Activated T-cell treated with anti-CD3 and anti-CD28 coated beads for 1 hour (primary cell): Measurements from ENCODE around the gene LACC1.

ENCODE experiments used
- DNase-seq: peaks from one replicate; pipeline ENCODE4 v3.0.0-alpha.2; 2020; ENCODE audit warnings: low read depth

LACC1 gene

DNA sequence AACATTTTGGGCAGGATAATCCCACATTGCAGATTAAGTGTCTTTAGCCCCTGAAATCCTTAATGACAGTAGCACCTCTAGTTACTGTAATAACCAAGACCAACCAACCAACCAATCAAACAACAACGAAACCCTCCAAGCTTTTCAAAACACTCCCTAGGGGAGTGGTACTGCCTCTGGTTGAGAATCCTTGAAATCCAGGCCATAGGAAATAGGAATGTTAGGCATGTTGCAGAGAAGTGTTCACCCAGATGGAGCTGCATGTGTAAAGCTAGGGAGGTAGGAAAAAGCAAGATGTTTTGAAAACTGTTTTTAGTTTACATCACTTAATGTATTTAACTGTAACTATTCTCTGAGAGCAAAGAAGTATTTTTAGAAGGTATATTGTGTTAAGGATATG lies 4.5 kb downstream of the LACC1 start:
- DNase-seq, result no peak

DNA sequence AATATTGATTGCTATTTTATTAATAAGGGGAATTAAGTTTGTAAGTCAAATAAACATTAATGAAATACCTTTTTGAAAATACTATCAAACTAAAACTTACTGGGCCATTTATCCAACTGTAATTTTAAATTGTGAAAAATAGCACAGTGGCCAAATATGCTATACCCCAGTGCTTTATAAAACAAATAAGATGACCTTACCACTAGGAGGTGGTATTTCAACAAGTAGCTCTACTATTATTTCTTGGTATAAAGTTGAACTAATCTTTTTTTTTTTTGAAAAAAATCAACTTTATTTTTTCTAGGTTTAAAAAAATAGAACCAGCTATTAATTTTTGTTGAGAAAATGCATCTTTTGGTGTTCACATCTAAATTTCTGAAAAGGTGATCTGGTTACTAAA lies 14.7 kb downstream of the LACC1 start:
- DNase-seq, result no peak

DNA sequence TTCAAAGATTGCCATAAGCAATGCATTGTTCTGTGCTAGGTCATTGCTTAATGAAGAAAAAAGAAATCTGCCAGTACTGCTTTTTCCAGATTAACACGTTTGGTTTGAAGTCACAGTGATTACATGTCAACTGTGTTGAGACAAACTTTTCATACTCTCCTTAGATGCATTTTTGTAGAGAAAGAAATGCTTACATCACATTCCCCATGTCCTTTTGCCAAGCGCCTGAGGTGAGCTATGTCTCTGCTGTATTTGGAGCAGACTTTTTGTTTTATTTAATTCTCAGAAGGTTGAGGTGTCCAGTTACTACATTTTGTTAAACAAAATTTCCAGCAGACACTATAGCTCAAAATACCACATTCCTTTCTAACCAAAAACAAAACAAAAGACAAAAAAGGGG lies 16.2 kb downstream of the LACC1 start:
- DNase-seq, result no peak

DNA sequence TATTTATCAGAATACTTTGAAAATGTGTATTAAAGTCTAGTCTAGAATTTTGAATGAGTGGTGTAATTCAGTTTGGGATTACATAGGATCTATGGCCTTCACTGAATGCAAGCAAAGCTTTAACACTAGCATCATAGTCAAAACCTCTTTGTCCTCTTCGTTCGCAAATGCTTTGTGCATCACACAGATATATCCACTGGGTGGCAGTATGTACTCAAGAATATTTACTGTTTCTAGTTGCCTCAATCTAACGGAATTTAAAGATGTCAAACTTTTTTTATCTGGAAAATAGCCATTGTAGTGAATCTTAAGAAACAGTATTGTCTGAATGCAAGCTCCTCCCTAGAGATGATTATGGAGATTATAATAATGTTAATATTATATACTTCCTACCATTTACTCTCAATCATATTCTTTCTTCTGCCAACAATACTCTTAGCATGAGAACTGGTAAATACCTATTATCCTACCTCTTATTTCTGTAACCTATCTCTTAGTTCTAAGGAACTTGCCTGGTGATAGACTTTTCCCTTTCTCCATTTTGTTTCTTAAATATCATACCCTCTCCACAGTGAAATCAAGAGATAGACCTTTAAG lies 25.8 kb downstream of the LACC1 start:
- DNase-seq, result no peak

DNA sequence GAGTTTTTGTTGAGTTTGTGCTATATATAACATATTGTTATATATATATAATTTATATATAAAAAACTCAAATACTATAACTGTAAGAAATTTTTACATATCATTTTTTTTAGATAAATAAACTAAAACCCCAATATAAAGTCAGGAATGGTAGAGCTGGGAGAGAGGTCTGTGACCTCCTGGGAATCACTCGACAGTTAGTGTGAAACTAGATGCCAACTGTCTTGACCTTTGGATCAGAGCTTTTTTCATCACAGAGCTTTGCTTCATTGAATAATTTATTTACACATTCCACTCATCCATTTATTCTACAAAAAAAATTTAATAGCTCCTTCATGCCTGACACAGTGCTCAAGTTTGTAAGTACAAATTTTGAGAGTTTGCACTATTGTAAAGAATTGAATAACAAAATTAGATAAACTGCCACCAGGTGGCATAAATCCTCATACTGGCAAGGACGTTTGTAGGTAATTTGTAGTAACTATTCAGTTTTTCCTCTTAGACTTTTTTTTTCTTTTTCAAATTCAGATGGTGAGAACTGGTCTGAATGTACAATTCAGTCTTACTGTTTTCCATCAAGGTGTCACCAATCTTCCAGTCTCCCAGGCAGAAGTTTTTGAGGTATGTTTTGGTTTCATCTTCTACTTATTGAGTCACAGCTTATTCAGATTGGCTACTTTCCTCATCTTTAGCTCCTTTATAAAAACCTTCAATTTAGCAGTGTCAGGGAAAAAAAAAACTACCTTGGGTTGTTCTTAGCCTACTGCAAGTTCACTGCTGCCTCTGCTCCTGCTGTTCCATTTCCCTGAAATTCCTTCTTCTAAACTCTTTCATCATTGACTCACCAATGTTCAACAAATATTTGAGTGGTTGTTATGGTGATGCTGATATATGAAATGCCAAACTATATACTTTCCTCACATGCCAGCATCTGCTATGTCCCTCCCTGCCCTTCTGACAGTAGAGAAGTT lies 28.7 kb downstream of the LACC1 start:
- DNase-seq, result no peak

DNA sequence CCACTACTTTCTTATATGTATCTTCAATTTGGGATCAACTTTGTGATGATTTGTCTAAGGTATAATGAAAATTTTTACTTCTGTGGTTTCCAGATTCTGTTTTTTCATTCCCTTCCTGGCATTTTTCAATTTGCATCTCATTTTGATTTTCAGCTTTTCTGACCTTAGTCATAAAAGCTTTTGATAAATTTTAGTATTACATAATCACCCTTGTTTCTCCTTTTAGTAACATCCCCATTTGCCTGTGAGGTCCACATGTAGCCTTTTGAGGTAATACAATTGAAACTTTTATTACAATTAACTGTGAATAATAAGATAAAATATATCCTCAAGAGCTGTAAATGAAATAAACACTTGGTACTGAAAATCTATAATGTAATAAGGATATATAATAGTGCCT lies 31.2 kb downstream of the LACC1 start:
- DNase-seq, result no peak

DNA sequence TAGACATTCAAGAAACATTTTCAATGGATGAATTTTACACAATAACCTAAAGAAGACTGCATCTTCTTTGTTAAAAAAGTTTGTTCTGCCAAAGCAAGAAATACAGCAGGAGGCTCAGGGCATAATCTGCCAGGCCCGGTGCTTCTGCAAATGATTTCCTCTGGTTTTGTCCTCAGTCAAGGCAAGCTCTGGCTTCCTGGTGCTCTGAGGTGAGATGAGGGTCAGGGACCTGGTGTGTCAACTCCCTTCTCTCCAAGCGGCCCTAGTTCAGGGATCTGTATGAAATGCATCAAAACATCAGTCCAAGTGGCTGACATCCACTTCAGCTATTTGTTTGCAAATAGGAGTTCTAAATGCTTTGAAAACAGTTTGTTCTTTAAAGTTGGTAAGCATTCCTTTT lies 31.6 kb downstream of the LACC1 start:
- DNase-seq, result no peak

DNA sequence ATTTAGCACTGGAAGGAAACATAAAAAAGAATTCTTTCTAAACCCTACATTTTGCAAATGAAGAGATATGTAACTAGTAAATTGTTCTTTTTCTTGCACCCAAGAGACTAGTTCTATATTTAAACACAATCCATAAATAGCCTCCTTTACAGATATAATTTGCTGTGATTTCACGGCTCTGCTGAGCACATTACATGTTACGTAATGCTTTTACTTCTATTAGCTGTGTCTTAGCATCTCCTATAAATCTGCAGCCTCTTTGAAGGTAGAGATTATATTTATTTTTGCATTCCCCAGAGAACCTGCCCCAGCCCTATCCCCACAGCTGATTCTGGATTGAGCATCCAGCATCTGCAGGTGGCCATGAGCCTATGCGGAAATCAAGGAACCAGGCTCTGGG lies 32.2 kb downstream of the LACC1 start:
- no peak for DNase-seq

DNA sequence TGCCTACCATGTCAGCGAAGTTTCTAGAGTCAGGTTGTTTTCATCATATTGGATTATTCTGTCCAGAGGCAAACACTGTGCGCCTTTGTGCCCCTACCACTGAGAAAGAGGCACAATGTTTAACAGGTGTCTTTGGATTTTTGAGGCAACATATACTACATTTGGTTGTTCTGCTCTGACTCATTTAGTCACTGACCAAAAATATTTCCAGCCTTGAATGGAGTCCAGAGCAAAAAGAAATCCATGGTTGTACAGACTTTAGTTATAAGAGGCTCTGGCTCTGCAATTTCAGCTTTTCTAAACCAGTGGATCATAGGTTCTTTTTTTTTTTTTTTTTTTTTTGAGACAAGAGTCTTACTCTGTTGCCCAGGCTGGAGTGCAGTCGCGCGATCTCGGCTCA lies 35.7 kb downstream of the LACC1 start:
- DNase-seq, result no peak

DNA sequence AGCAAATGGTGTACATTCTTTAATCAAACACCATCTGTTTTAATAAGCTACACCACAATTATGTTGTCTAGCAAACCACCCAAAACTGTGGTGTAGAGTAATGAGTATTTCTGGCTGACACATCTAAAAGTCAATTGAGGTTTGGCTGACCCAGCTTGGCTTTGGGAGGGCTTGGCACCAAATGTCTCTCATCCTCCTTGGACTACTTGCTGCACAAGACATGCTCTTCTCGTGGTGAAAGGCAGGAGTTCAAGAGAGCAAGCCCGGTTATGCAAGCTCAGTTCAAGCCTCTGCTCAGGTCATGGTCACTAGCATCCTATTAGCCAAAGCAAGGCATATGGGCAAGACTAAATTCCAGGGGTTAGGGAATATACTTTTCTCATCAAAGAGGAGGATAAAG lies 37.1 kb downstream of the LACC1 start:
- no peak for DNase-seq

DNA sequence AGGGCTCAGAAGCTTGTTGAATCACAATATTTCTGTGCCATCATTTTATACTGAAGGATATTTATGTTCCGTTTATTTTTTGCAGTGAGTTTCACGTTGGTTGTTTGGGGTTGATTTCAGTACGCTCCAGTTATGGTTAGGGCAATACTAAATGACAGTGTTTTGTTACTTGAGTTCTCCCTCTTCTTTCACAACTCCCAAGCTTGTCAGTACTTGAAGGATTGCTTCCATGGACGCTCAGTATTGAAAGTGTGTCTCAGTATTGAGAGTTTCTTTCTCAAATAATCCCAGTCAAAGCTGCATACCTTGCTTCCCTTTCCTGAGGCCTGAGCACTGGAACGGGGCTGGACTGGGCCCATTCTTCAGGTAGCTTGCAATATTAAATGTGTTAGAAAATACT lies 38.9 kb downstream of the LACC1 start:
- no peak for DNase-seq

DNA sequence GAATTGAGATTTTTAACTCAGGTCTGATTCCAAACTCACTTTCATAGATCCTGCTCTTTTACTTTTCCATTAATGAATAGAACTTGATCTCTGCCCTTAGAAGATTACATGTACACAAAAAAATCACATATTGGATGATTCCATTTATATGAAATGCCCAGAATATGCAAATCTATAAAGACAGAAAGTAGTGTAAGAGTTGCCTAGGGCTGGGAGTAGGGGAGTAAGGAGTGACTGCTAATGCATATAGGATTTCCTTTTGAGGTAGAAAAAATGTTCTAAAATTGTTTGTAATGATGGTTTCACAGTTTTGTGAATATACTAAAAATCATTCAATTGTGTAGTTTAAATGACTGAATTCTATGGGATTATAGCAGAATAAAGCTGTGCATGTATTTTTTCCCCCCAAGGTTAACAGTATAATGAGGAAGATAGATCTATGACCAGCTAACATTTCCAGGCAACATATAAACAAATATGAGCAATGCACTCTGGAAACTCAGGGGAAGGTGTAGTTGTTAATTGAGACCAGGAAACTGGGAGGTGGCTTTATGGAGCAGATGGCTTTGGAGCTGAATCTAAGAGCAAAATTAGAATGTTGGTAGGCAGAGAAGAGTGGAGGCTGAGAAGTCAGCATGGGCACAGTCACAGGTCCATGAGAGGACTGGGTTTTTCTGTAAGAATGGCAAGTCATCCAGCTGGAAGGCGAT lies 41.4 kb downstream of the LACC1 start:
- no peak for DNase-seq

DNA sequence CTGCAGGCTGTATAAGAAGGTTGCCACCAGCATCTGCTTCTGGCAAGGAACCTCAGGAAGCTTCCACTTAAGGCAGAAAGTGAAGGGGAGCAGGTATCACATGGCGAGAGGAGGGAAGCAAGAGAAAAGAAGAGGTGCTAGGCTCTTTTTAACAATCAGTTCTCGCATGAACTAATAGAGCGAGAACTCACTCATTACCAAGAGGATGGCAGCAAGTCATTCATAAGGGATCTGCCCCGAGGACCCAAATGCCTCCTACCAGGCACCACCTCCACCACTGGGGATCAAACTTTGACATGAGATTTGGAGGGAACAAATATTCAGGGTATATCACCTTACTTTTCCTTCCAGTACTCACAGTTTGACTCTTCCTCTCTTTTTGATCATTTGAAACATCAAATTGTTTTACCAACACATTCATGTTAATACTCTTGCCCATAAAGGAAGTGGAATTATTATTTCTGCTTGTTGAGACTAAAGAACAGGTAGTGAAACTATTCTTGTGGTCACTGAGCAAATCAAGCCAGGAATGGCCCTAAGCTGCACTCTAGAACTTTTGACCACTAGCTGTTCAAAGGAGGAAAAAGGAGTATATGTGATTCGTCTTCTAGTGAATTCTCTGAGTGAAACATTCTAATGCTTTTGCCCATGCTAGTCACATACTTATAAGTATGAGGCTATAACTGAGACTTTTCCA lies 45.0 kb downstream of the LACC1 start:
- no peak for DNase-seq

DNA sequence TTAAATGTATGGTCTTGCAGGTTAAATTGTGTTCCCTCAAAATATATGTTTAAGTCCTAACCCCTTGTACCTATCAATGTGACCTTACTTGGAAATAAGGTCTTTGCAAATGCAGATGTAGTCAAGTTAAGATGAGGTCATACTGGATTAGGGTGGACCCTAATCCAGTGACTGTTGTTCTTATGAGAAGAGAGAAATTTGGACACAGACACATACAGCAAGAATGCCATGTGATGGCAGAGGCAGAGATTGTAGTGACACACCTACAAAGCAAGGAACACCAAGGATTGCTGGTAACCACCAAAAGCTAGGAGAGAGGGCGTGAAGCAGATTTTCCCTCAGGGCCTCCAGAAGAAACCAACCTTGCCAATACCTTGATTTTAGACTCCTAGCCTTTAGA lies 50.2 kb downstream of the LACC1 start:
- DNase-seq, result no peak

DNA sequence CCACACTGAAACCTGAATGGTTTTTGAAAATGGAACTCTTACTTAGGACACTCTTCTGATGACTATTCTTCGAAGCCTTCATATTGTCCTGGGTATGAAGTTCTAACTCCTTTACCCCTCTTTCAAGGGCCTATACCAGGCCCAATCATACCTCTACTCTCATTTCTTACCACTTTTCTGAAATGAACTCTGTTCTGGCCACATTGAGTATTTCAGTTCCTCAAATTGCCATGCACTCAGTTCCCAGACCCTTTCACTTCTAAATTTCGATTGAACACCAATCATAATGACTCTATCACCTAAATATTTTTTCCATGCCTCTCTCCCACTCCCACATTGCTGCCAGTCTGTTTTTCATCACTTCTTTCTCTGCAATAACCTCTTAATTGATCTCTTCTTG lies 53.7 kb downstream of the LACC1 start:
- DNase-seq, result no peak

DNA sequence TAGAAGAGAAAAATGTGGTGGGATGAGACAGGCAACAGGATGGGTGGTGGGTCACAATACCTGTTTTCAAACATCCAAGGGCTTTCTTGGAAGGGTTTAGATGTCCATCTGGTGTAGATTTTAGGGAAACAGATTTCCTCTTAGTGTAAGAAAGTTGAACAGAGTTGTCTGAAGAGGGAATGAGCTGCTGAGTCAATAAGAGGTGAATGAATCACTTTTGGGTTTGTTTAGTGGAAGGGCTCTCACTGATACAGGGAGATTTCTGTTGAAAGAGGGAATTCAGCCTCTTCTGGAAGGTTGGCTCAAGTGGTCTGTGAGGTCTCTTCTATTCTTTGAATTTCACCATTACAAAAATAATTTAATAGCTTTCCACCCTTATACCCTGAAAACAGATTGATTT lies 54.6 kb downstream of the LACC1 start:
- DNase-seq, result no peak

DNA sequence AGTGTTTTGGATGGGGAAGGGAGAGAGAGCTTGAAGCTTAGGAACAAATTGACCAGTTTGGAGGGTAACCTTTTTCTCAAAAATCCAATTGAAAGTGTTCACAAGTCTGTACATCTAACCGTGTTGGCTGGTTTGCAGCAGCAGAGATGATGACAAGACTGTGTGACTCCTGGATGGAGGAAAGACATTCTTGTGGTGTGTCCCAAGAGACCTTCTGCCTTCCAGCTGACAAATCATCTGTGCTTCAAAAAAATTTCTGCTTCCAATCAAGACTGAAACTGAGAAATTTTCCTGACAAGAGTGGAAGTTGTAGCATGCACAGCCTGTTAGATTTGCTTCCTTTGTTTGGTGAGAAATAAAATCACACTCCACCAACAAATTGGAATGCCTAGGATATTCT lies 56.2 kb downstream of the LACC1 start:
- no peak for DNase-seq

DNA sequence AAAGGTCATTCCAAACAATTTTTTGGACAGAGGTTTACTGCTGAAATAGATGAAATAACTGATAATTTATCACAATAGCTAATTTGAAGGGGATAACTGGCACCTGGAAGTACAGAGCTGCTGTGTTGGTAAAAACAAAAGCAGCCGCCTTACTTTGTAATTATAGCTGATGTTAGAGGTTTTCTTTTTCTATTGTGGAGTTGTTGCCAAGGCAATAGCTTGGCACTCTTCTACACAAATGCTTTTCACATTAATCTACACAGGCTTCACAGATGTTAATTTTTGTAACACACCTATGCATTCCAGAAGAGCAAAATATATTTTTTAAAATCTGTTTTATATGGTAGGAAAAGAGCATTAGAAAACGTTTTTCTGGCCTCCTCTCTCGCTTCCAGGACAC lies 56.9 kb downstream of the LACC1 start:
- no peak for DNase-seq

DNA sequence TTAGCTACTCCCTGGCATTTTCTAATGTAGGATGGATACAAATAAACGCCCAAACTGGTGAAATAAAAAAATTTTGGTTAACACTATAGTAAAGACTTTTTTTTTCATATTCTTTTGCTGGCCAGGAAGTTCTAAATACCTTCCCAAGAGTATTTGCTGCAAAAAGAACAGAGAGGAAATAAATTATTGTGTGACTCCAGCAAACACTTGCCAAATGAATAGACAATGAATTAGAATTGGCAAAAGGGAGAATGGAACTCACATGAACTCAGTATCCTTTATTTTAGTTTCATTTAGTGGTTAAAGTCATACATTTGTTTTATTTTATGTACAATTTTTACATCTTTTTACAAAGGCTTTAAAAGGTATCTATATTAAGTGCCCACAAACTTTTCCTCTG lies 58.1 kb downstream of the LACC1 start:
- no peak for DNase-seq

DNA sequence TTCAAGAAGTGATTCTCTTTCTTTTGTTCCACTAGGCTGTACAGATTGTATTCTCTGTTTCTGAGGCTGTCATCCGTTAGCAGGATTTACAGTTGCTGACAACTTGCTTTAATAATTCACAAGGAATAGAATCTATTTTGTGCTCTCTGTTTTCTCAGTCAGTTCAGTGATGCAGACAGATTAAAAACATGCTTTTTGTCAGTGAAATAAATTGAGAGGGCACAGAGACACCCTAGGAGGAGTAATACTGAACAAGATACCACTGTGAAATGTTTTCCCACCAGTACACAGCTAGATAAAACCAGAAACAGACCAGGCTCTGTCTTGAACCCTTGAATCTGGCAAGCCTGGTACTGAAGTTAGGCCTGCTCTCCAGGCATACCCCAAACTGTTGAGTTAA lies 58.7 kb downstream of the LACC1 start:
- DNase-seq, result no peak

DNA sequence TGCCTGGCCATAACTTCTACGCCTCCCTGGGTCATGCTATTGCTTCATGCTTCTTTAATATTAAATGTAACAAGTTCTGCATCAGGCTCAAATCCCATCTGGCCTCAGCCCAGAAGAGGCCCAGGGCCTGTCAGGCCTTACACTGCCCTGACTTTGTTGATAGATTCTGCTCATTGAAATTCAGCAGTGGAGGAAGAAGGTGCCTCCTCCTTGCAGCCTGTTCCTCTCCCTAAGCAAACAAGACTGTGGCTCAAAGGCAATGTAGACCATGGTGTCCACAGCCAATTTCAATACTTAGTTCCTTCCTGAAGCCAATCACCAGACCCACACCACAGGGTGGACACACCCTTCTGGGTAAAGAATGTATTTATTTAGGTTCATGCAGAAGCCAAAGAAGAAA lies 59.4 kb downstream of the LACC1 start:
- no peak for DNase-seq

DNA sequence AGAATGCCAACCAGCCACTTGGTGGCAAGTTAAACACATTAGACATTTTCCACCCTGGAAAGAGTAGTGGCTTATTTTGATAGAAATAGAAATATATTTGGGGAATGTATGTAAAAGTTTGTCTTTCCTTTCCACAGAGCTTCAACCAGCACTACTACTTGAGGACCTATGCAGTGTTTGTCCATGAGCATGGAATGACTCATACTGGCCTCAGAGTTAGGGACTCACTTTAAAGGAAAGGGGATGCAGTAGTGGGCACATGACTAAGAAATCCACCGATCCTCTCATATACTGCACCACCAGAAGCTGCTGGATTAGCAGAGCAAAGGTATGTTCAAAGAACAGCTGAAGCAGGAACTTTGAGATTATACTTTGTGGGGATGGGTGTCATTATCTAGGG lies 62.6 kb downstream of the LACC1 start:
- no peak for DNase-seq
